Left ventricle myocardium superior (tissue), 1 donor: ENCODE measurements around the gene CPNE7. TPM values are rescaled to one million over a fixed set of nuclear protein-coding genes. Genes with fewer than 3 reads are reported as not detected.

Experiments
- ATAC-seq: fragments of 200-7000 bp; cut with Tn5 transposase; one replicate; pipeline ENCODE4 v1.9.1; 2020; ENCODE audit warnings: mild to moderate bottlenecking, moderate library complexity
- DNase-seq: peaks from one replicate; pipeline ENCODE4 v3.0.0-alpha.2; 2020
- intact Hi-C: fragments of 100-400 bp; cut with micrococcal nuclease; formaldehyde crosslinking; loops from one replicate; pipeline ENCODE4 v1.11.0; 2022
- total RNA-seq: library from RNA; stranded (reverse); fragmentation: NEBNext Ultra II Directional; extraction: Animal tissue kit (Norgen Biotek cat#: 25700); gene quantifications from one replicate; pipeline ENCODE4 v1.2.1, GENCODE V29; 2021
- donor health status: DM: no; HTN: yes; CAD: no; lungs with severe emphysema.

CPNE7 gene
- total RNA-seq, 1 donor from 2014 or later = not detected

GRCh38 chr16:89641458-89642119 lies 66.0 kb downstream of the CPNE7 start:
- intact Hi-C loops = no loop called here
- ATAC-seq (no peak), DNase-seq (no peak)

- intact Hi-C loops = no loop called here
- ATAC-seq (no peak), DNase-seq (no peak)
Observed at GRCh38 chr16:89642574-89642973, 67.0 kb downstream of the CPNE7 start.

GRCh38 chr16:89643769-89644300 lies 68.3 kb downstream of the CPNE7 start:
- ATAC-seq (no peak), DNase-seq (no peak)
- intact Hi-C loops = no loop called here

- intact Hi-C loops = no loop called here
- ATAC-seq (no peak), DNase-seq (no peak)
Observed at GRCh38 chr16:89645122-89645521, 69.6 kb downstream of the CPNE7 start.

- DNase-seq (no peak), ATAC-seq (no peak)
- intact Hi-C loops = no loop called here
Observed at GRCh38 chr16:89646270-89646669, 70.7 kb downstream of the CPNE7 start.

Other genes starting within 250 kb of the CPNE7 start
- gene ANKRD11, start 85.2 kb upstream of the CPNE7 start, total RNA-seq = 75.2 TPM
- 108 TPM for gene SPG7, start 67.4 kb upstream of the CPNE7 start, total RNA-seq
- 1,029 TPM for gene RPL13, start 15.1 kb upstream of the CPNE7 start, total RNA-seq
- gene DPEP1, start 37.9 kb downstream of the CPNE7 start, total RNA-seq = not detected
- 36.5 TPM for gene CHMP1A, start 82.0 kb downstream of the CPNE7 start, total RNA-seq
- 2.6 TPM for gene SPATA33, start 82.1 kb downstream of the CPNE7 start, total RNA-seq
- 23.6 TPM for gene CDK10, start 110.9 kb downstream of the CPNE7 start, total RNA-seq
- 2.3 TPM for gene SPATA2L, start 125.9 kb downstream of the CPNE7 start, total RNA-seq
- gene VPS9D1, start 145.1 kb downstream of the CPNE7 start, total RNA-seq = 13.7 TPM
- 12.2 TPM for gene ZNF276, start 145.8 kb downstream of the CPNE7 start, total RNA-seq
- gene FANCA, start 240.9 kb downstream of the CPNE7 start, total RNA-seq = 1.2 TPM